Endothelial cell of umbilical vein (primary cell): ENCODE data around the gene ELMOD3.

Experiments
- POLR2A ChIP-seq: IDR thresholded peaks from 2 replicates; pipeline ENCODE4 v1.6.1; 2012; ENCODE audit warnings: low read depth, mild to moderate bottlenecking, control low read depth, low read length
- POLR2AphosphoS5 ChIP-seq: IDR thresholded peaks from 2 replicates; pipeline ENCODE4 v1.6.1; 2012; ENCODE audit warnings: low read depth, mild to moderate bottlenecking, control low read depth, low read length, moderate library complexity; ENCODE audit not compliant: insufficient read depth
- TF ChIP-seq, protein P1 (sequence below), 2 donors: IDR thresholded peaks; 1 replicate in 1 of 2; 2 replicates in 1 of 2; pipeline ENCODE4 v1.5.1; 2011; ENCODE audit warnings: low read length in 2 of 2, mild to moderate bottlenecking in 2 of 2, moderate library complexity in 2 of 2, control low read depth in 1 of 2, inconsistent platforms in 1 of 2, low read depth in 1 of 2; ENCODE audit not compliant: insufficient read depth in 1 of 2; ENCODE audit errors: extremely low read depth in 1 of 2
- TF ChIP-seq, protein P2 (sequence below): IDR thresholded peaks from 2 replicates; pipeline ENCODE4 v1.6.1; 2011; ENCODE audit not compliant: insufficient read depth, insufficient read length

DNA sequence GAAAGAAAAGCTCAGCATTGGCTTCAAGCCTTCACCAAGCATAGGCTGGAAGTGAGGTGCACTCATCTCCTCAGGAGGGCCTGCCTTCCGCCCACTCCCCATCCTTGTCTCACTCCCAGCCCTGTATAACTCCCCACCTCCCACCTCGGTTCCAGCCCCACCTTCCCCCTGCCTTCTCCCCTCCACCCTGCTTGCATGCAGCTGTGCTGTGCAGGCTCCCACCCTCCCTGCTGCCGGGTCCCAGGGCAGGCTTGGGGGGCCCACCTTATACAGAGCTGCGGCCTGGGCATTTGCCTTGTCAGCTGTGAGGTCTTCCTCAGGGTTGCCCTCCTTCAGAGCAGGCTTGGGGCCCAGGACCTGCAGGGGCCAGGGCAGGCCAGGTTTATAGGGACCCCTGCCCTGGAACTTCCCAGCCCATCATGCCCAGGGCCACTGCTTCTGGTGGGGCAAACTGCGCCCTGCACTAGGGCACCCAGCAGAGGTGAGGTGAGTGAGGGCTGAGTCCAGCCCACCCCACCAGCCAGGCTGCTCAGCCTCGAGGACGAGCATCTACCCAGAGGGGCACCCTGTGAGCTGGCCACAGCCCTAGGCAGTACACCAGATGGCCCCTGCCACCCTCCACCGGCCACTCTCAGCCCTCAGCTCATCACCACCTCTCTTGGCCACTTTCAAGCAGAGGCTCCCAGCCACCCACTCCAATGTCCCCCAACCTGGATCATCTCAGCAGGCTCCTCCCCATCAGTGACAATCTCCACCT lies 44.0 kb downstream of the ELMOD3 start:
- TF ChIP-seq POLR2A, result no peak
- TF ChIP-seq, protein P1, sequence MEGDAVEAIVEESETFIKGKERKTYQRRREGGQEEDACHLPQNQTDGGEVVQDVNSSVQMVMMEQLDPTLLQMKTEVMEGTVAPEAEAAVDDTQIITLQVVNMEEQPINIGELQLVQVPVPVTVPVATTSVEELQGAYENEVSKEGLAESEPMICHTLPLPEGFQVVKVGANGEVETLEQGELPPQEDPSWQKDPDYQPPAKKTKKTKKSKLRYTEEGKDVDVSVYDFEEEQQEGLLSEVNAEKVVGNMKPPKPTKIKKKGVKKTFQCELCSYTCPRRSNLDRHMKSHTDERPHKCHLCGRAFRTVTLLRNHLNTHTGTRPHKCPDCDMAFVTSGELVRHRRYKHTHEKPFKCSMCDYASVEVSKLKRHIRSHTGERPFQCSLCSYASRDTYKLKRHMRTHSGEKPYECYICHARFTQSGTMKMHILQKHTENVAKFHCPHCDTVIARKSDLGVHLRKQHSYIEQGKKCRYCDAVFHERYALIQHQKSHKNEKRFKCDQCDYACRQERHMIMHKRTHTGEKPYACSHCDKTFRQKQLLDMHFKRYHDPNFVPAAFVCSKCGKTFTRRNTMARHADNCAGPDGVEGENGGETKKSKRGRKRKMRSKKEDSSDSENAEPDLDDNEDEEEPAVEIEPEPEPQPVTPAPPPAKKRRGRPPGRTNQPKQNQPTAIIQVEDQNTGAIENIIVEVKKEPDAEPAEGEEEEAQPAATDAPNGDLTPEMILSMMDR (IDR thresholded peaks at IDR 0.05; ENCODE audit: extremely low read depth in 1 of 2, insufficient read depth in 1 of 2, low read depth in 1 of 2, low read length in 2 of 2), result no peak
- no peak for TF ChIP-seq POLR2AphosphoS5
- TF ChIP-seq, protein P2, sequence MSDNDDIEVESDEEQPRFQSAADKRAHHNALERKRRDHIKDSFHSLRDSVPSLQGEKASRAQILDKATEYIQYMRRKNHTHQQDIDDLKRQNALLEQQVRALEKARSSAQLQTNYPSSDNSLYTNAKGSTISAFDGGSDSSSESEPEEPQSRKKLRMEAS, result no peak
